ENCODE data around the gene CDKN2B-AS1. TPM values are rescaled to one million over a fixed set of nuclear protein-coding genes. Genes with fewer than 3 reads are reported as not detected.

Gene CDKN2B-AS1
- polyA plus RNA-seq, 1 donor: 0.15 TPM

DNA sequence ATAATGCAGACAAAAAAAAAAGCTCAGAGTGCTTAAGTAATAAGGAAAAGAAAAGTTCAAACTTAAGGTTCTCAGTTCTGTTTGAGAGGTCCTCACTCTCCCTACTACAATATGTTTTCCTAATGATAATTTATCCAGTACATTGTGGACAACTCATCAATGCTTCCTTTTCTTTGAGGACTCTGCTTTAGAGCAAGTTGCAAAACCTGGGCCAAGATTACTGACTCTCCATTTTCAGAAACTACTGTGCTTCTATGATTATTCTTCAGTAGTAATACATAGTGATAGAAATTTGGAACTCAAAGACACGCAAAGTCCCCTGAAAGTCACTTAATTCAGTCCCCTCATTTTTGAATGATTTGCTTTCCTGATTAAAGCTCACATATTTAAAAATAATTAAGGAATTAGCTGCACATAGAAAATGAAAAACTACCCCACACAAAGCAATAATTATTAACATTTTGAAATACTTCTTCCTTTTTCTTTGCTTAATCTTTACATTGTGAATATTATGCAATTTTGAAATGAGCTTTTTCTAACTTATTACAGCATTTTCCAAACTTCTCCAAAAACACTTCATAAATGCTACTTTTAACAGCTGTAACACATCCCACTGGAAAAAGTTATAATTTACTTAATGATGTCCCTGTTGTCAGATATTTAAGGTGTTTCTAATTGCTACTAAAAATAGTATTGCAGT is 11.6 kb upstream of the CDKN2B-AS1 start:
- no peak for DNase-seq (ENCODE audit: low read depth)

DNA sequence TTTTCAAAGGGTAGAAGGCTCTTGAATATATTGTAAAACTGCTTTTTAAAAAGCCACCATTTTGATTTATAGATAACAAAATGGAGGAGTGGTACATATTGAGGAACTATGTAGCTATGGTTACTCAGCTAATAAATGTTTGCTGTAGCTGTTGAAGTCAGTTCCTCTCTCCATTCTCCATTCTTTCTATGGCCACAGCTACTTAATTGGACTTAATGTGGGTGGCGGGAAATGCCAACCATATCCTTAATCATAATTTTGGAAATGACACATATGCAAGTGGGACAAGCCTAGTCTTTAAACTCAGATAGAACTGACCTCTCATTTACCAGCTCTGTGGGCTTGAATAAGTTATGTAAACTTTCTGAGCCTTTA is 11.0 kb upstream of the CDKN2B-AS1 start:
- no peak for DNase-seq (ENCODE audit: low read depth)

DNA sequence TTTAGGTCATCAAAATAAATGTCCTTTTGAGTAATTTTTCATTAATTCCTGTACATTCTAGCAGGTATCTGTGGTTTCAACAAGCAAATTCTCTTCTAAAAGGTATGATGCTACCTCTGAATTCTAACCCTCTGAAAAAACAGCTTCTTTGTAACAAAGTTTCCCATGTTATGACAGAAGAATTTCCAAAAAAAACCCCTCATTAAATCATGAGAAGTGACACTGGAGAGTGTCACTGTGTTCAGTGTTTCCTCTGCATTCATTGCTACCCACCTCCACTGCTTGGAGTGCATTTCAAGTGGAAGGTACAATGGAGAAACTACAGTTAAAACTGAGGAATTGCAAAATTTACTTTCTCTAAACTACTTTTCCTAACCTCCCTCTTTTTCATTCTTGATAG is 10.5 kb upstream of the CDKN2B-AS1 start:
- DNase-seq (ENCODE audit: low read depth): no peak

DNA sequence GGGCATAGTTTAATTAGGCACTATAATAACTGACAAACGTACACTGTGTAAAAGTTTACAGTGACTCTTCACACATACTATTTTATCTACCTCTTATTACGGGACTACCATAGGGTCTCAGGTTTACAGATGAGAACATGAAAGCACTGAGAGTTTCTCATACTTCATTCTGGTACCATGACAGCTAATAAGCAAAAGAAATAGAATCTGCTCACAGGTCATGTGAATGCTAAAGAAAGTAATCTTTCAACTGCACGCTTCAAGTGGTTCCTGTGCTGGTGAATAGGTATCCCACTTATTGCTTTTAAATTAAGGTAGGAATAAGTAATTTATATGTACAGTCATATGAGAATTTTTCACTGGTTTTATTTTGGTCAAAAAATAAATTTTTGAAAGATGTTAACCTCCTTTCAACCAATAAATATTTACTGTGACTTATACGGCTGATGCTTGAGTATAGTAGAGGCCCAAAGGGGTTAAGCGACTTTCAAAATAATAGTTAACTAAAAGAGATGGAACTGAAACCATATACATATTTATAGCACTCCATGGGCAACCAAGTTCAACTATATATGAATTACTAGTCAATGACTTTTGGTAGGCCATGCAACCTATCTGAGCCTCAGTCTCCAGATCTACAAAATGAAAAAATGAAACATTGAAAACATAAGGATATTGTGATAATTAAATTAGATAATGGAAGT is 8.5 kb upstream of the CDKN2B-AS1 start:
- no peak for DNase-seq (ENCODE audit: low read depth)

DNA sequence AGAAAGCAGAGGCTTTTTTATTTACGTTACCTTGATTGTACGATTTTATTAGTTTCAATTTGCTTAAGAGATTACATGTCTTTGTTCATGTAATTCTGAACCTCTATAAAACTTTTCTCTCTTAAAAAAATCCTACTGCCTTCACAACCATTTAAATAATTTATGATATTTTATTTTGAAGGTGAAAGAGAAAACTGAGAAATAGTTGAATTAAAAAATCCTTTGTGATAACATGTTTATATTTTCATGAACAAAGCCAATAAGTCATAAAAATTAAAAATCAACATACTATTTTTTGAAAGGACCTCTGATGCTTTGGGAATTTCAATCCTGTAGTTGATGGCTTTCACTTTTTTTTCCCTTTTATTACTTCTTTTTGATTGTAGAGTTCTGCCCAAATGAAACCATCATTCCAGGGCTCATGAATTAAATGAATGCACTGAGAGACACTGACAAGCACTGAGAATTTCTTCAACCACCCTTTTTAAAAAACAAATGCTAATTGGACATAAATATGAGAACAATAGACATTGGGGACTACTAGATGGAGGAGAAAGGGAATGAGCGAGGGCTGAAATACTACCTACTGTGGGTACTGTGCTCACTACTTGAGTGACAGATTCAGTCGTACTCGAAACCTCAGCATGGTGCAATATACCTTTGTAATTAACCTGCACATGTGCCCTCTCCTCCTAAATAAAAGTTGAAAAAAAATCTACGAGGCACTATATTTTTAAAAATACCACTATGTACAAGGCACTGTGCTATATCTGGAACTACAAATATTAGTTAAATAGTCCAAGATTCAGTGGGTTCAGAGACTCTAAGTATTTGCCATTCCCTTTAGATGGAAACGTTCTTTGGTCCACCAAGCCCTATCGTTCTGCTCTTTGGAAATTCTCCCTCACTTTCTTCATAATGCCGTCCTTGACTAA is 6.3 kb upstream of the CDKN2B-AS1 start:
- DNase-seq (ENCODE audit: low read depth): no peak

DNA sequence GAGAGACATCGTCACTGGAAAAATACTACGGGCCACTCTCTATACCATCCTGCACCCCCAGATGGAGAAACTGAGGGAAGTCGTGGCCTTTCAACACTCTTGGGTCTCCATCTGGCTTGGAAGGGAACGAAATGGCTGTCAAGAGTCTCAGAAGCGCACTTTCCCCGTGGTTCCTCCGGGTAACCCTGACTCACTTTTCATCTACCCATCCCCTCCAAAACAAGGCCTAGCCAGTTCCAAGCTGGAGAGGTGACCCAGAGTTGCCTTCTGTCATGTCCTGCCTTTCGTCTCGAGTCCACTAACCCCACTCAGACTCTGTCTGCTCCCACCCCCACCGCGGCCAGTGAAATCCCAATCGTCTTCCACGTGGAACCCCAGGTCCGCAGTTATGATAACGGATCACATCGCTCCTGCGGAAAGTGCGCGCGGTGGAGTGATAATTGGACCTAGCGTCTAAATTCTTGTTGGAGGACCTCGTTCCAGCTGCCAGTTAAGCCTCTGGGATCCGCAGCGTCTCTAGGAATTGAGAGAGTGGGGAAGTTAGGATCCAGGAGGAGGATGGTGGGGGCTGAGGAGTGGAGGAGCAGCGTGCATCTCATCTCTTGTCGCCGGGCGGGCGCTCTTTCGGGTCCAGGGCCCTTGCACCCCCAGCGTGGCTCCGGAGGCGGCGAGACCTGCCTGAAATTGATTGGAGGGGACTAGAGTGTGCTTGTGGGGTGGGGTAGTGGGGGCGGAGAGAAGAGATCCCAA is 5.0 kb upstream of the CDKN2B-AS1 start:
- no peak for DNase-seq (ENCODE audit: low read depth)

DNA sequence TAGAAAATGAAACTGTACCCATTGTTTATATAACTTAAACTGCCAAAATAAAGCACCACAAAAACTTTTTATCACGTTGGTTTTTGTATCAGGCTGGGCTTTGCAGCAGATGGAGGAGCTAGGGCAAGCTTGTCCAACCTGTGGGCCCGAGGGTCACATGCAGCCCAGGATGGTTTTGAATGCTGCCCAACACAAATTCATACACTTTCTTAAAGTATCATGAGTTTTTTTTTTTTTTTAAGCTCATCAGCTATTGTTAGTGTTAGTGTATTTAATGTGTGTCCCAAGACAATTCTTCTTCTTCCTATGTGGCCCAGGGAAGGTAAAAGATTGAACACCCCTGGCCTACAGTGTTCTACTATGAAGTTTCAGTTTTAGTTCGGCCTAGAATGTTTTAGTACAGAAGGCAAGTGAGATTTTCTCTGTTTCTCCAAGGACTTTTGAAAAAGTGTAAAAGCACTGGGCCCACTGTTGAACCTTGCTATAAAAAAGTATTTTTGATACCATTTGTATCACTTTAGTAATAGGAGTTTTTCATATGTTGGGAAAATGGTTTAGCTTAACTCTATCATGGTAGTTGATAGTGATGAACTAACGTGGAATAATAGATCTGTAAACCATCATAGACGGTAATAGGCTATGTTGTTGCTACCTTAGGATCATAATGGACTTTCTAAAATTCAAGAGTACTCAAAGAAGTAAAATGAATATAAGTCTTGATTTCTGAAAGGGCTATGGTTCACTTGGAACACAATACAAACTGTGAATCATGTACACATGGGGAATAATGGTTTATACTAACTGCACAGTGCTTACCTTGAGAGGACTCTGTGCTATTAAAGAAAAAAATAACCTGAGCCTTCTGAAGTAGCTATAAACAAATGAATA is 3.3 kb upstream of the CDKN2B-AS1 start:
- DNase-seq (ENCODE audit: low read depth): no peak

DNA sequence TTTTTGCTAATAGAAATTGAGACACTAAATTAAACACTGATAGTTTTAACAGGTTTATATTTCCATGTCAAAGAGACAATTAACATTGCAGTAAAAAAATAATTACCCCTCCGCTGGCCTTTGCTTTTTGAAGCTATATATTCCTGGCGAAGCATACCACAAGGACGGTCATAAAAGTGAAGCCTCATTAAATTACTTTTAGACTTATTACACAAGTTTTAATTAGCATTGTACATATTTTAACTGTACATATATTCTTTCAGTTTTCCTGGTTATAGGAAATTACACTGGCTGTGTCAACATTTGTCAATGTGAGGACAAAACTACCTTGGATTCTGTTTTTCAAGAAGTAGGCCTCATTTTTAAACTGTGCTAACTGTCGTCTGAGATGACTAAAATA is 1.6 kb upstream of the CDKN2B-AS1 start:
- DNase-seq (ENCODE audit: low read depth): no peak

DNA sequence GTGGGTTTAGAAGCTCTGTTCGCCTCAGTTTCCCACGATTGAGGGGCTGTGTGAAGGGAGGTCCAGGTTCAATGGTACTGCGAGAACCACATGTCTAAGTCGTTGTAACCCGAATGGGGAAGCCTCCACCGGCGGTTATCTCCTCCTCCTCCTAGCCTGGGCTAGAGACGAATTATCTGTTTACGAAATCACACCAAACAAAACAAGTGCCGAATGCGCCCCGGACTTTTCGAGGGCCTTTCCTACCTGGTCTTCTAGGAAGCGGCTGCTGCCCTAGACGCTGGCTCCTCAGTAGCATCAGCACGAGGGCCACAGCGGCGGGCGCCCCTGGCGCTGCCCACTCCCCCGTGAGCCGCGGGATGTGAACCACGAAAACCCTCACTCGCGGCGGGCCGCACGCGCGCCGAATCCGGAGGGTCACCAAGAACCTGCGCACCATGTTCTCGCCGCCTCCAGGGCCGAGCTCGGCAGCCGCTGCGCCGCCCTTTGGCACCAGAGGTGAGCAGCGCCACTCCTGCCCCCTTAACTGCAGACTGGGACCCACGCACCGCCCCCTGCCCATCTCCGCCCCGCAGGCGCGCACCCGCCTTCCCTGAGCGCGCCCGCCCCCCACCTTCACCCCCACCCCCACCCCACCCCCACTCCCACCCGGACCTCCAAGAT is 567 bp upstream of the CDKN2B-AS1 start, which contains the start of gene CDKN2A:
Gene CDKN2A (minus strand): TSS at position 500 of the 663 bp plus-strand sequence.
- no peak for DNase-seq (ENCODE audit: low read depth)

DNA sequence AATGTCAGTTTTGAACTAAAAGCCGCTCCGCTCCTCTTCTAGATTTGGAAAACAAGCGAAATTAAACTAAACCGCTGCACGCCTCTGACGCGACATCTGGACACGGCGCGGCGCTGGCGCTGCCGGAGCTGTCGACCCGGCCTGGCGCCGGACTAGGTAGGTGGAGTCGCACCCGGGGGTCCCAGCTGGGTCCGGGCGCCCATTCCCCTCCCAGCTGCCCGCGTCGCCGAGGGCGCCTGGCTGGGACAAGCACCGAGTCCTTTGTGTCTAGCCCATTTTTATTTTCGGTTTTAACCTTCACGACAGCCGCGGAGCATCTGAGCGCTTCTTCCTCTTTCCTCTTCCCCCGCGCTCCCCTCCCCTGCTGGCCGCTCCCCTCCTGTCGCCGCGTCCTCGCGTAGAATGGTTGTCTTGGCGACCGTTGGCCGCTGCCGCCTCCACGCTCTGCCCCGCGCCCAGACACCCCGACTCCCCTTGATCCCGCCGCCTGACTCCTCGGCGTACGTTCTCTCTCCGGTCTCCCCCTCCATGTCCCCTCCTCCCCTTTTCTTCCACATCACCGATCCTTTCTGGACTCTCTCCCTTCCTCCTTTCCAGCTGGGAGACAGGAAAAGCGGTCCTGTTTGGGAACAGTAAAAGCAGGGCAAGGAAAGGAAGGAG is 545 bp downstream of the CDKN2B-AS1 start:
- no peak for DNase-seq (ENCODE audit: low read depth)

DNA sequence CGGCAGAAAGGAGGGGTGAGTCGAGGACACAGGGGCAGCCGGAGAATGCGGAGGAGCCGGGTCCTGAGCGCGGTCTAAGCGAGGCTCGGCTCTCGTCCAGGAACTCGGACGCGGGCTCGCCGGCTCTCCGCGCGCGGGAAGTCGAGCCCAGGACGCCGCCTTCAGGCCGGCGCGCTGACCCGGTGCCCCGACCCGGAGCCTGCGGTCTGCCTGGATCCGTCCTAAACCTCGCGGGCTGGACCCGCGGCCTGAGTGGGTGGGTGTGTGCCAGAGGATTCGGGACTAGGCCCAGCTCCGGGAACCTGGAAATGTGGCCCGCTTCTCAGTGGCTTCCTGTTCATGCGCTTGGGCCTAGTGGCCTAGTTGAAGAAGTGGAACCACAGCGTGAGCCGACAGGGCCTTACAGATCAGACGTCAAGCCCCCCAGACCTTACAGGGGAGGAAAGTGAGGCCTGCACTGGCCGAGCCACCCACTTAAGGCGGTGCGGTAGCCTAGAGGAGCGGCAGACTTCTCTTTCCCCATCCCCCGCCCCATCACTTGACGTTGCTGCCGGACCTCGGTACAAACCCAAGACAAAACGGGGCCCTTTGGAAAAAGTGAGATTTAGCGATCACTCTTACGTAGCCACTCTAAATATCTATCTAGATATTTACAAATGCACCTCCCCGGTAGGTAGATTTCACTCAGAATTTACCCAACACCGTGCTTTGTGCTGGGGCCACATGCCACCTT is 1.2 kb downstream of the CDKN2B-AS1 start:
- no peak for DNase-seq (ENCODE audit: low read depth)

DNA sequence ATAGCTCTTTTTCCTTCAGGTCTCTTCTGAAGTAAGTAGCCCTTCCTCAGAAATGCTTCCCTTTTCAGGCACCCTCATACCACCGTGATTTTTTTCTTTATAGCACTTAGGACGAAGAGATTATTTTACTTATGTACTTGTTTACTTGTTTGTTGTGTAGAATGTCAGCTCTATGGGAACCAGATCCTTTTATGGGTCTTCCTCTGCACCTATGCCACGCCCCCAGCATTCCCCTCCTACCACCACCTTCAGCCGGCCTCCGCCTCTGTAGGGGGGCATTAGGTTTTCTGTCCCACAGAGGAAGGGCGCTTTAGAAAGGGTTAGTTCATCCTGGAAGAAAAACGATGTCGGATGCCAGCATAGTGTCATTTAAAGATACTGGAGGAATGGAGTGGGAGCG is 1.8 kb downstream of the CDKN2B-AS1 start:
- DNase-seq (ENCODE audit: low read depth): no peak

DNA sequence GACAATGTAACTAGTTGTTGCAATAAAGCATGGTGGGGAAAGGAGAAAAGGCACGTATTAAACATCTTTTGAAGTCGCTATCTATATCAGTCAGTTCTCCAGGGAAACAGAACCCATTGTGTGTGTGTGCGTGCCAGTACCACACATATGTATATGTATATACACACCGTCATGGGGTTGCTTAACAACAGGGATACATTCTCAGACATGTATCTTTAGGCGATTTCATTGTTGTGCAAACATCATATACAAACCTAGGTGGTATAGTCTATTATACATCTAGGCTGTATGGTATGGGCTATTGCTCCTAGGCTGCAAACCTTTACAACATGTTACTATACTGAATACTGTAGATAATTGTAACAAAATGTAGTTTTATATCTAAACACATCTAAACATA is 2.3 kb downstream of the CDKN2B-AS1 start:
- no peak for DNase-seq (ENCODE audit: low read depth)

DNA sequence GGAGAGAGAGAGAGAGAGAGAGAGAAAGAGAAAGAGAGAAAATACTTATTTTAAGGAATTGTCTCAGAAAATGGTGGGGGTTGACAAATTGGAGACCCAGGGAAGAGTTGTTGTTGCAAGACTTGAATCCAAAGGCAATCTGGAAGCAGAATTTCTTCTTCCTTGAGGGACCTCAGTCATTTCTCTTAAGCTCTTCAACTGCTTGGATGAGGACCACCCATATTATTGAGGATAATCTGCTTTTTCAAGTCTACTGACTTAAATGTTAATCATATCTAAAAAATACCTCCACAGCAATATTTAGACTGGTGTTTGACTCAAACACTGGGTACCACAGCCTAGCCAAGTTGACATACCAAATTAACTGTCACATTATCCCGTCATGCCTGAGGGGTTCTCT is 2.9 kb downstream of the CDKN2B-AS1 start:
- no peak for DNase-seq (ENCODE audit: low read depth)

DNA sequence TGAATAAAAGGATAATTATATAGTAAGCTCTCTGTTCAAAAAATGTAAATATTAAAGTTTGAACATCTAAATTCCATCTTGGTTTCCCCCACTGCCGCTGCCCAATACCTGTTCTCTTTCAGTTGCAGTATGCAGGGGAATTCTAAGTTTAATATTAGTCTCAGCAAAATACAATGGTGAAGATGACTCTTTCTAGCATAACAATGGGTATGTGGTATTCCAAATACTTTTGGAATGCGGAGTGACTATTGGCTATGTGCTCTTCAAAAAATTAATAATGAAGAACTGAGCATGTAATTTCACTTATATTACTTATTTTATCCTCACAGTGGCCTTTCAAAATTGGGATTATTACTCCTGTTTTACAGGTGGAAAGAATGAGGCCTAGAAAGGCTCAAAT is 3.4 kb downstream of the CDKN2B-AS1 start:
- no peak for DNase-seq (ENCODE audit: low read depth)

DNA sequence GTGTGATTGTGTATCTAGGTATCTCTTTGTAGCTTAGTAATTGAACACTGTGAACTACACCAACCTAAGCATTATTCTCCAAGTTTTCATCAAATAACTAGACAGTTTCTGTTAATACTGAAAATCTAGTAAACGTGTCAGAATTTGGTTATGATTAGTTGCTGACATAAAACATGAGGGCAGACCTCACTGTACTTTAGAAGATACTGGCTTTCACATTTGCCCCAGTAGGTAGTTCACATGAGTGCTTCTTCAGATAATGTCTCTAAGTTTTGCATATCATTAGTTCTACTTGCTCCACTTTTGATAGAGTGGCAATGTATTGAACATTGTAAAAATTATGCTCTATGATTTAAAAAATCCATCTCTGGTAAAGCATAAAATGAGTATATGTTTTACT is 7.4 kb downstream of the CDKN2B-AS1 start:
- DNase-seq (ENCODE audit: low read depth): no peak

DNA sequence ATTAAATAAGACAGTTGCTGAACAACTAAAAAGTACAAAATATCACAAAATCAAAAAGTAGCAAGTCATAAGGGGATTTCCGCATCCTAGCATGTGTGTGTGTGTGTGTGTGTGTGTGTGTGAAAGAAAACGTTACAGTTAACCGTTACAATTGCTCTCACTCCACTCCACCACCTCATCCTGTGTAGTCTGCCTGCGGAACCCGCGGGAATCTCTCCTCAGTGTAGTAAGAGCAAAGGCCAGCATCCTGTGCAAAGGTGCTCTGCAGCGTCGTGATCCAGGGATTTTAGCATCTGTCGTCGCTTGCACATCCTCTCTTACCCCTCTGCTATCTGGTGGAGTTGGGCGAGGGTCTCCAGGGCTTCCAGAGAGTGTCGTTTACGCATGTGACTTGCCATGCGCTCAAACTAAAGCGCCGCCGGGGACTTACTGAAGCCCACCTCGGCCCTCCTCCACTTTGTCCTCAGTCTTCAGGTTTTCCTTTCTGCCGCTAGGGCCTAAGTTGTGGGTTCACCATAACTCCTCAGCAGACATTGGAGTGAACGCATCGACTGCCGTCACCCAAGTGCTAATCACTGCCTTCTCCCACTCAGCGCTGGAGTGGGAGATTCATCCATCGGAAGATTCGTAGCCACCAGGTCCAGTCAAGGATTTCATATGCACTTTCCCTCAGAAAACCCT is 10.6 kb downstream of the CDKN2B-AS1 start:
- no peak for DNase-seq (ENCODE audit: low read depth)

All from forelimb muscle (tissue), 1 donor.